Measurements from ENCODE around the gene U2SURP.
"Not testable (repeated sequence)": the region's sequence is repeated elsewhere in the genome, so short reads cannot be mapped to it uniquely, and the experiment has no call there.

U2SURP gene

GRCh38 chr3:143067201-143067600 lies 65.8 kb downstream of the U2SURP start:
- TF ChIP-seq CTCF (IDR thresholded peaks at IDR 0.05; ENCODE audit: low read length, missing control alignments): no peak
- H3K4me3 ChIP-seq (replicated peaks; ENCODE audit: low read depth, low read length): no peak overlapping the region
- no peak for DNase-seq (ENCODE audit: low read depth)

- TF ChIP-seq CTCF (IDR thresholded peaks at IDR 0.05; ENCODE audit: low read length, missing control alignments): no peak
- H3K4me3 ChIP-seq (replicated peaks; ENCODE audit: low read depth, low read length): no peak overlapping the region
- DNase-seq (ENCODE audit: low read depth): no peak
Measured at GRCh38 chr3:143068059-143068458, 66.7 kb downstream of the U2SURP start.

- no peak for TF ChIP-seq CTCF (IDR thresholded peaks at IDR 0.05; ENCODE audit: low read length, missing control alignments)
- peak; percentile 74 for DNase-seq (ENCODE audit: low read depth)
- H3K4me3 ChIP-seq (replicated peaks; ENCODE audit: low read depth, low read length): no peak overlapping the region
Measured at GRCh38 chr3:143070977-143071551, 69.7 kb downstream of the U2SURP start.

GRCh38 chr3:143071776-143072175 lies 70.4 kb downstream of the U2SURP start:
- H3K4me3 ChIP-seq (replicated peaks; ENCODE audit: low read depth, low read length): no peak overlapping the region
- TF ChIP-seq CTCF (IDR thresholded peaks at IDR 0.05; ENCODE audit: low read length, missing control alignments): no peak
- no peak for DNase-seq (ENCODE audit: low read depth)

GRCh38 chr3:143072298-143073020 lies 71.1 kb downstream of the U2SURP start:
- not testable (repeated sequence) for DNase-seq (ENCODE audit: low read depth); H3K4me3 ChIP-seq (replicated peaks; ENCODE audit: low read depth, low read length)

GRCh38 chr3:143073541-143073940 lies 72.2 kb downstream of the U2SURP start:
- not testable (repeated sequence) for DNase-seq (ENCODE audit: low read depth); H3K4me3 ChIP-seq (replicated peaks; ENCODE audit: low read depth, low read length)

GRCh38 chr3:143073983-143074382 lies 72.6 kb downstream of the U2SURP start:
- not testable (repeated sequence) for H3K4me3 ChIP-seq (replicated peaks; ENCODE audit: low read depth, low read length); DNase-seq (ENCODE audit: low read depth)

GRCh38 chr3:143078883-143079282 lies 77.5 kb downstream of the U2SURP start:
- no peak for TF ChIP-seq CTCF (IDR thresholded peaks at IDR 0.05; ENCODE audit: low read length, missing control alignments)
- peak; percentile 43 for DNase-seq (ENCODE audit: low read depth)
- no peak overlapping the region for H3K4me3 ChIP-seq (replicated peaks; ENCODE audit: low read depth, low read length)
